Endothelial cell of umbilical vein (primary cell): ENCODE data around the gene SNRPA. TPM values are rescaled to one million over a fixed set of nuclear protein-coding genes. Genes with fewer than 3 reads are reported as not detected.
A peak's percentile ranks its signal among the peaks of the same experiment; 100 is the strongest.
"Not testable (repeated sequence)": the region's sequence is repeated elsewhere in the genome, so short reads cannot be mapped to it uniquely, and the experiment has no call there.

Experiments used
- BruUV-seq: library from RNA; stranded (reverse); fragments of 400-500 nt; replicated peaks from 2 replicates; lab custom pipeline; 2021; lab: Mats Ljungman, UMichigan
- CTCF ChIA-PET: fragments of 300-600, 350-600 bp; sonication (Branson Sonifier 250); formaldehyde crosslinking; loops from one replicate; lab custom pipeline; 2021; ENCODE audit warnings: antibody characterized with exemption, inconsistent platforms; lab: Charles Lee
- POLR2A ChIA-PET: fragments of 300-600, 350-600 bp; sonication (Branson Sonifier 250); formaldehyde crosslinking; loops from one replicate; lab custom pipeline; 2021; ENCODE audit warnings: antibody characterized with exemption, inconsistent platforms; lab: Charles Lee
- DNase-seq: peaks from one replicate; pipeline ENCODE4 v3.0.0-alpha.2; 2011; ENCODE audit warnings: low read depth, low spot score
- FAIRE-seq: peaks from 2 replicates; lab custom pipeline; 2011; peaks lifted over from hg19 to GRCh38; lab: Jason Lieb, UNC
- H2AFZ ChIP-seq: 2 replicates; pipeline ENCODE4 v1.6.0; 2012; ENCODE audit warnings: low read depth, low read length, control low read depth, inconsistent platforms
- H3K27ac ChIP-seq: 2 replicates; pipeline ENCODE4 v1.5.1; 2011; ENCODE audit warnings: low read depth, mild to moderate bottlenecking, control low read depth, low read length, moderate library complexity; ENCODE audit not compliant: insufficient read depth
- H3K27me3 ChIP-seq, 2 experiments: 2 replicates each; pipeline versions ENCODE4 v1.6.0 to v1.6.1; 2011; ENCODE audit warnings: low read length in 2 of 2, mixed read lengths in 1 of 2; ENCODE audit not compliant: control insufficient read depth in 2 of 2, insufficient read depth in 2 of 2
- H3K36me3 ChIP-seq, 2 experiments: 2 replicates in 1 of 2; 3 replicates in 1 of 2; pipeline ENCODE4 v1.5.1; 2011; ENCODE audit warnings: low read length in 2 of 2, mild to moderate bottlenecking in 1 of 2, moderate library complexity in 1 of 2; ENCODE audit not compliant: control insufficient read depth in 2 of 2, insufficient read depth in 2 of 2; ENCODE audit errors: extremely low read depth in 1 of 2
- H3K4me1 ChIP-seq: 3 replicates; pipeline ENCODE4 v1.5.1; 2011; ENCODE audit warnings: mild to moderate bottlenecking, low read length; ENCODE audit not compliant: control insufficient read depth, insufficient read depth; ENCODE audit errors: extremely low read depth
- H3K4me2 ChIP-seq: 2 replicates; pipeline ENCODE4 v1.6.1; 2011; ENCODE audit warnings: low read length, control low read depth, mixed read lengths; ENCODE audit not compliant: insufficient read depth
- H3K4me3 ChIP-seq, 3 experiments: fragments of 200-600 bp in 1 of 3; sonication (generic), shearing (Covaris generic) in 1 of 3; replicated peaks in 1 of 3; 2 replicates each; pipeline ENCODE4 v1.5.1; 2011 to 2016; ENCODE audit warnings: control low read depth in 3 of 3, low read length in 3 of 3, mild to moderate bottlenecking in 2 of 3, inconsistent platforms in 1 of 3, low read depth in 1 of 3, moderate library complexity in 1 of 3; ENCODE audit not compliant: insufficient read depth in 1 of 3
- H3K79me2 ChIP-seq: 2 replicates; pipeline ENCODE4 v1.6.0; 2012; ENCODE audit warnings: low read length, inconsistent platforms; ENCODE audit not compliant: control insufficient read depth, insufficient read depth
- H3K9ac ChIP-seq: replicated peaks from 2 replicates; pipeline ENCODE3; 2011; ENCODE audit warnings: low read length, control low read depth; ENCODE audit not compliant: insufficient read depth; ENCODE audit errors: extremely low read depth
- H3K9me1 ChIP-seq: replicated peaks from 3 replicates; pipeline ENCODE4 v1.6.0; 2011; ENCODE audit warnings: mild to moderate bottlenecking, low read length; ENCODE audit not compliant: control insufficient read depth, insufficient read depth; ENCODE audit errors: extremely low read depth
- H3K9me3 ChIP-seq: replicated peaks from 2 replicates; pipeline ENCODE4 v1.5.1; 2012; ENCODE audit warnings: low read length, inconsistent platforms; ENCODE audit not compliant: control insufficient read depth, insufficient read depth
- H4K20me1 ChIP-seq: replicated peaks from 2 replicates; pipeline ENCODE3; 2011; ENCODE audit warnings: mild to moderate bottlenecking, low read length; ENCODE audit not compliant: control insufficient read depth, insufficient read depth; ENCODE audit errors: extremely low read depth
- EZH2 ChIP-seq: IDR thresholded peaks from 2 replicates; pipeline ENCODE4 v1.6.1; 2012; ENCODE audit warnings: borderline replicate concordance, low read depth, mild to moderate bottlenecking, moderate library complexity, low read length, inconsistent platforms; ENCODE audit not compliant: severe bottlenecking
- FOS ChIP-seq: IDR thresholded peaks from 2 replicates; pipeline ENCODE4 v1.6.1; 2011; ENCODE audit warnings: mild to moderate bottlenecking, low read length, moderate library complexity, borderline replicate concordance; ENCODE audit not compliant: insufficient read depth
- JUN ChIP-seq: IDR thresholded peaks from 2 replicates; pipeline ENCODE4 v1.6.1; 2011; ENCODE audit warnings: borderline replicate concordance, low read depth; ENCODE audit not compliant: insufficient read length, insufficient read depth
- MYC ChIP-seq: IDR thresholded peaks from one replicate; pipeline ENCODE4 v1.6.1; 2011; ENCODE audit warnings: mild to moderate bottlenecking, low read depth, low read length
- POLR2A ChIP-seq: IDR thresholded peaks from 2 replicates; pipeline ENCODE4 v1.6.1; 2012; ENCODE audit warnings: low read depth, mild to moderate bottlenecking, control low read depth, low read length
- POLR2AphosphoS5 ChIP-seq: IDR thresholded peaks from 2 replicates; pipeline ENCODE4 v1.6.1; 2012; ENCODE audit warnings: low read depth, mild to moderate bottlenecking, control low read depth, low read length, moderate library complexity; ENCODE audit not compliant: insufficient read depth
- dilution Hi-C: fragments of 300-500 bp; cut with MboI; formaldehyde crosslinking; loops from one replicate; pipeline ENCODE4 v1.15.0; 2019; ENCODE audit warnings: low sequenced_read_pairs; ENCODE audit not compliant: extremely low pct_ligation_motif_present
- intact Hi-C: fragments of 100-400 bp; cut with micrococcal nuclease; formaldehyde crosslinking; loops from one replicate; pipeline ENCODE4 v1.10.0; 2022
- polyA plus RNA-seq, 4 experiments: library from polyadenylated mRNA; depleted of rRNA in 3 of 4; stranded (reverse) in 3 of 4; unstranded in 1 of 4; fragments of >200 nt; gene quantifications; 2 replicates each; pipeline versions ENCODE4 v1.2.1 to v1.2.3, GENCODE V29; 2011 to 2012; ENCODE audit warnings: missing spikeins in 1 of 4
- total RNA-seq: library from RNA; stranded (reverse); gene quantifications from 2 replicates; pipeline ENCODE4 v1.2.3, GENCODE V29; 2021

The SNRPA gene
- total and polyA plus RNA-seq, 2 donors (not counting 3 experiments of a cell fraction or from before 2014, with no cell fraction given): 84.6 to 131 TPM

- intact Hi-C loops: no loop called here
- Histone ChIP-seq H3K27ac (no peak overlapping the region), H3K4me1 (peaks cover 15% of the 10 kb centered on the region), H4K20me1 (no peaks in the 10 kb centered on the region), H3K4me3 (no peak overlapping the region), H3K36me3 (peaks cover 9 to 23% of the 10 kb centered on the region in 2 experiments), H3K27me3 (peaks cover 3 to 8% of the 10 kb centered on the region in 2 experiments), H3K79me2 (peaks cover 16% of the 10 kb centered on the region), H3K9me3 (no peaks in the 10 kb centered on the region), H3K4me2 (peak overlapping the region; percentile 30), H2AFZ (peak overlapping the region; percentile 42), H3K9ac (no peak overlapping the region), H3K9me1 (no peaks in the 10 kb centered on the region)
- no peak for DNase-seq
- TF ChIP-seq POLR2A (no peak), POLR2AphosphoS5 (no peak), EZH2 (no peak), JUN (no peak), FOS (no peak), MYC (no peak)
- BruUV-seq: TSS peak; percentile 0
- dilution Hi-C loops: no loop called here
- ChIA-PET POLR2A (interaction anchor here (0.7 kb wide), 2 partner anchors 34 to 166 kb away, joined by 3 read pairs; partner anchors contain the start of gene RAB4B), CTCF (interaction anchor here (0.7 to 2.1 kb wide), 4 partner anchors 8 to 148 kb away, joined by 3 to 5 read pairs (median 4); partner anchors contain the start of gene EGLN2)
- peak; percentile 26 for FAIRE-seq
These were observed 60.7 kb downstream of the SNRPA start for GRCh38 chr19:40811478-40812341.

- DNase-seq, H3K27ac ChIP-seq, H3K27me3 ChIP-seq, dilution Hi-C loops, H3K79me2 ChIP-seq, BruUV-seq, H4K20me1 ChIP-seq, intact Hi-C loops, H3K9me1 ChIP-seq, H2AFZ ChIP-seq, H3K9ac ChIP-seq, H3K4me3 ChIP-seq, H3K9me3 ChIP-seq, H3K4me2 ChIP-seq, FAIRE-seq: not testable (repeated sequence)
- ChIA-PET CTCF (interaction anchor here (1.5 to 2.1 kb wide), 2 partner anchors 14 to 149 kb away, joined by 3 to 5 read pairs; partner anchors contain the start of gene EGLN2), POLR2A (interaction anchor here (0.7 kb wide), 1 partner anchor 167 kb away, joined by 3 read pairs; no protein-coding TSS in a partner anchor)
- Histone ChIP-seq H3K4me1 (peaks cover 10% of the 10 kb centered on the region), H3K36me3 (peaks cover 9 to 17% of the 10 kb centered on the region in 2 experiments)
These were observed 61.6 kb downstream of the SNRPA start for GRCh38 chr19:40812571-40812970.
